Putamen (tissue), 1 donor: ENCODE results near the gene ARHGAP11A.

Source experiments
- DNase-seq: peaks from one replicate; pipeline ENCODE4 v3.0.0-alpha.2; 2016; ENCODE audit warnings: low spot score

ARHGAP11A gene

GRCh38 chr15:32688151-32688639, 72.9 kb downstream of the ARHGAP11A start:
- DNase-seq = no peak
